Neural progenitor cell (in vitro differentiated cells): ENCODE results near the gene CHPF2. TPM values are rescaled to one million over a fixed set of nuclear protein-coding genes. Genes with fewer than 3 reads are reported as not detected.

Experiments
- DNase-seq: peaks from one replicate; pipeline ENCODE4 v3.0.0-alpha.2; 2016; ENCODE audit warnings: low spot score
- H2AFZ ChIP-seq: fragments of 200-600 bp; sonication (generic); replicated peaks from 2 replicates; pipeline ENCODE4 v1.6.1; 2016; ENCODE audit warnings: antibody characterized with exemption
- H3F3A ChIP-seq: fragments of 200-600 bp; sonication (generic); 2 replicates; pipeline ENCODE4 v1.6.1; 2016; ENCODE audit warnings: antibody characterized with exemption, low read depth
- H3K27ac ChIP-seq: fragments of 200-600 bp; sonication (generic); 2 replicates; pipeline ENCODE4 v1.5.1; 2016; ENCODE audit warnings: mild to moderate bottlenecking
- H3K27me3 ChIP-seq: fragments of 200-600 bp; sonication (generic); 2 replicates; pipeline ENCODE4 v1.6.1; 2016; ENCODE audit warnings: mild to moderate bottlenecking, moderate library complexity
- H3K36me3 ChIP-seq: fragments of 200-600 bp; sonication (generic); 2 replicates; pipeline ENCODE4 v1.5.1; 2016
- H3K4me1 ChIP-seq: fragments of 200-600 bp; sonication (generic); 2 replicates; pipeline ENCODE4 v1.6.1; 2016; ENCODE audit warnings: mixed run types
- H3K4me2 ChIP-seq: fragments of 200-600 bp; sonication (generic); 2 replicates; pipeline ENCODE4 v1.6.1; 2016
- H3K4me3 ChIP-seq: fragments of 200-600 bp; sonication (generic); 2 replicates; pipeline ENCODE4 v1.5.1; 2016
- H3K79me2 ChIP-seq: fragments of 200-600 bp; sonication (generic); 2 replicates; pipeline ENCODE4 v1.6.1; 2016; ENCODE audit warnings: low read depth
- H3K9ac ChIP-seq: fragments of 200-600 bp; sonication (generic); 2 replicates; pipeline ENCODE4 v1.6.1; 2016
- H3K9me3 ChIP-seq: fragments of 200-600 bp; sonication (generic); 2 replicates; pipeline ENCODE4 v1.5.1; 2016; ENCODE audit warnings: low read depth
- H4K20me1 ChIP-seq: fragments of 200-600 bp; sonication (generic); 2 replicates; pipeline ENCODE4 v1.6.1; 2016; ENCODE audit warnings: low read depth
- H3K27ac Mint-ChIP-seq: 3 replicates; pipeline ENCODE4 v1.8.0; 2021; ENCODE audit warnings: mixed read lengths
- H3K27me3 Mint-ChIP-seq: 2 replicates; pipeline ENCODE4 v1.8.0; 2022; ENCODE audit warnings: low read depth, mild to moderate bottlenecking, inconsistent platforms, moderate library complexity, mixed read lengths; ENCODE audit not compliant: insufficient read depth
- H3K36me3 Mint-ChIP-seq: 3 replicates; pipeline ENCODE4 v1.8.0; 2021; ENCODE audit warnings: mixed read lengths
- H3K4me1 Mint-ChIP-seq: 3 replicates; pipeline ENCODE4 v1.8.0; 2021; ENCODE audit warnings: mixed read lengths
- H3K4me3 Mint-ChIP-seq: 3 replicates; pipeline ENCODE4 v1.8.0; 2021; ENCODE audit warnings: mild to moderate bottlenecking, moderate library complexity, mixed read lengths
- H3K9me3 Mint-ChIP-seq: 3 replicates; pipeline ENCODE4 v1.8.0; 2020; ENCODE audit warnings: mixed read lengths
- CTCF ChIP-seq: fragments of 200-600 bp; sonication (generic); IDR thresholded peaks from 2 replicates; pipeline ENCODE4 v1.5.1; 2017; ENCODE audit warnings: antibody characterized with exemption, mild to moderate bottlenecking
- EZH2 ChIP-seq: fragments of 200-600 bp; sonication (generic); IDR thresholded peaks from 2 replicates; pipeline ENCODE4 v1.6.1; 2017; ENCODE audit warnings: antibody characterized with exemption, mild to moderate bottlenecking, moderate library complexity
- EZH2phosphoT487 ChIP-seq: fragments of 200-600 bp; sonication (generic); IDR thresholded peaks from 2 replicates; pipeline ENCODE4 v1.6.1; 2017; ENCODE audit warnings: antibody characterized with exemption
- total RNA-seq: library from RNA; depleted of rRNA; stranded (reverse); fragments of >200 nt; gene quantifications from 2 replicates; pipeline ENCODE4 v1.2.3, GENCODE V29; 2015; ENCODE audit warnings: low replicate concordance

The CHPF2 gene
- total RNA-seq, 1 donor from 2014 or later = 8.8 TPM

GRCh38 chr7:151215396-151215795 is 16.9 kb upstream of the CHPF2 start:
- no peaks in the 10 kb centered on the region for H3K9me3 Mint-ChIP-seq
- Histone ChIP-seq H3K27me3 (no peaks in the 10 kb centered on the region), H3K79me2 (no peaks in the 10 kb centered on the region), H3K4me2 (no peak overlapping the region), H3K27ac (no peak overlapping the region), H3K4me3 (no peak overlapping the region), H2AFZ (no peak overlapping the region), H3K9me3 (no peaks in the 10 kb centered on the region), H3K36me3 (no peaks in the 10 kb centered on the region), H3K9ac (no peak overlapping the region), H3F3A (peaks cover 15% of the 10 kb centered on the region), H4K20me1 (peaks cover 7% of the 10 kb centered on the region), H3K4me1 (peaks cover 8% of the 10 kb centered on the region)
- peaks cover 26% of the 10 kb centered on the region for H3K36me3 Mint-ChIP-seq
- H3K4me1 Mint-ChIP-seq = peaks cover 2% of the 10 kb centered on the region
- no peak overlapping the region for H3K27ac Mint-ChIP-seq
- H3K4me3 Mint-ChIP-seq = no peak overlapping the region
- peaks cover 3% of the 10 kb centered on the region for H3K27me3 Mint-ChIP-seq
- TF ChIP-seq EZH2 (no peak), EZH2phosphoT487 (no peak), CTCF (no peak)
- DNase-seq = no peak

GRCh38 chr7:151218170-151218569 is 14.1 kb upstream of the CHPF2 start:
- Histone ChIP-seq H3K4me3 (no peak overlapping the region), H3K79me2 (no peaks in the 10 kb centered on the region), H3K9me3 (no peaks in the 10 kb centered on the region), H3K9ac (no peak overlapping the region), H3K4me1 (no peaks in the 10 kb centered on the region), H2AFZ (no peak overlapping the region), H3F3A (no peaks in the 10 kb centered on the region), H3K4me2 (no peak overlapping the region), H4K20me1 (no peaks in the 10 kb centered on the region), H3K27me3 (no peaks in the 10 kb centered on the region), H3K27ac (no peak overlapping the region), H3K36me3 (no peaks in the 10 kb centered on the region)
- Mint-ChIP-seq H3K9me3 (no peaks in the 10 kb centered on the region), H3K4me1 (peaks cover 2% of the 10 kb centered on the region), H3K27ac (no peak overlapping the region), H3K36me3 (peaks cover 25% of the 10 kb centered on the region), H3K4me3 (no peak overlapping the region), H3K27me3 (peaks cover 3% of the 10 kb centered on the region)
- TF ChIP-seq CTCF (no peak), EZH2phosphoT487 (no peak), EZH2 (no peak)
- DNase-seq = no peak

- Mint-ChIP-seq H3K4me1 (peaks cover 33% of the 10 kb centered on the region), H3K9me3 (no peaks in the 10 kb centered on the region), H3K4me3 (no peak overlapping the region), H3K27me3 (peaks cover 3% of the 10 kb centered on the region), H3K27ac (no peak overlapping the region), H3K36me3 (peaks cover 17% of the 10 kb centered on the region)
- H3K9ac ChIP-seq = no peak overlapping the region
- peaks cover 17% of the 10 kb centered on the region for H3K4me1 ChIP-seq
- H3K79me2 ChIP-seq = peaks cover 19% of the 10 kb centered on the region
- no peaks in the 10 kb centered on the region for H3K27me3 ChIP-seq
- H3K9me3 ChIP-seq = no peaks in the 10 kb centered on the region
- peaks cover 15% of the 10 kb centered on the region for H4K20me1 ChIP-seq
- TF ChIP-seq EZH2 = no peak
- TF ChIP-seq EZH2phosphoT487 = no peak
- TF ChIP-seq CTCF = no peak
- no peaks in the 10 kb centered on the region for H3K36me3 ChIP-seq
- H3F3A ChIP-seq = peaks cover 14% of the 10 kb centered on the region
- no peak overlapping the region for H3K4me3 ChIP-seq
- no peak overlapping the region for H3K4me2 ChIP-seq
- DNase-seq = no peak
- H2AFZ ChIP-seq = no peak overlapping the region
- no peak overlapping the region for H3K27ac ChIP-seq
Measured at GRCh38 chr7:151223728-151224127, 8.6 kb upstream of the CHPF2 start.
